Medulla oblongata (tissue), 1 donor: ENCODE measurements around the gene EPHA1.

ENCODE experiments used
- DNase-seq: peaks from one replicate; pipeline ENCODE4 v3.0.0-alpha.2; 2015; ENCODE audit errors: extremely low spot score

The EPHA1 gene

GRCh38 chr7:143374561-143374960 is 34.1 kb downstream of the EPHA1 start:
- DNase-seq = no peak

GRCh38 chr7:143373255-143373794 is 35.3 kb downstream of the EPHA1 start:
- no peak for DNase-seq

- peak; percentile 95 for DNase-seq
Measured at GRCh38 chr7:143372070-143372469, 36.6 kb downstream of the EPHA1 start.

- DNase-seq = no peak
Measured at GRCh38 chr7:143369678-143370651, 38.7 kb downstream of the EPHA1 start.

DNA sequence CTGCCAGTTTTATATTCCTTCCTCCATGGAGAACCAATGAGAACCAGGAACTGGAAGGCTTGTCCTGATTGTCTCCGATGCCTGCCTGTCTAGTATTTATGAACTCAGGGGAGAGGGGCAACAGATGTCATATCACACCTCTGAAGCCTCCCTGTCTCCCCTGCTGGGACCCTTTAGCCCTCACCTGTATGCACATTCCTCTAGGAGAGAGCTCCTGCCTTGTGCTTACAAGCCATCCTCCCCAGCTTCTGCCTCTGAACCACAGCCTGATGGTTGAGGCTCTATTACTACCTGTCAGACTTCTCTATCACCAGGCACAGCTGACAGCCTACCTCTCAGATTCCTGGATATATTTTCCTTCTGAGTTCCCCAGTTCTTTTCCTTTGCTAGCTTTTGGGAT is 40.3 kb downstream of the EPHA1 start:
- DNase-seq = no peak

DNA sequence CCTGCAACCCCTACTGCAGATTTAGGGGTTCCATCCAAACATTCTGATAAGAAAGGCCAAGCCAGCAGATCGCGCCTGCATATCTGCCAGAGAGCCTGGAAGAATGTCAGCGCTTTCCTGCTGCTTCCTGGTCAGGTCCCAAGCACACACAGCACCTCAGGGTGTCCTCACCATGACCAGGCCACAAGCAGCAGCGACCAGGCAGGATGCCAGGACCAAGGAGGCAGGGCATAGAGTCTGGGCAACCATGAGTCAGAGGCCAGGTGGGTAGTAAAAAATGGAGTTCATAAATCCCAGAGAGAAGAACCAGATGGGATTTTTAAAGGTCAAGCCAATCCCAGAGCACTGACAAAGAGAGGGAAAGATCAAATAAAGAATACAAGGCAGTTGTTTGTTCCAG is 40.7 kb downstream of the EPHA1 start:
- no peak for DNase-seq

DNA sequence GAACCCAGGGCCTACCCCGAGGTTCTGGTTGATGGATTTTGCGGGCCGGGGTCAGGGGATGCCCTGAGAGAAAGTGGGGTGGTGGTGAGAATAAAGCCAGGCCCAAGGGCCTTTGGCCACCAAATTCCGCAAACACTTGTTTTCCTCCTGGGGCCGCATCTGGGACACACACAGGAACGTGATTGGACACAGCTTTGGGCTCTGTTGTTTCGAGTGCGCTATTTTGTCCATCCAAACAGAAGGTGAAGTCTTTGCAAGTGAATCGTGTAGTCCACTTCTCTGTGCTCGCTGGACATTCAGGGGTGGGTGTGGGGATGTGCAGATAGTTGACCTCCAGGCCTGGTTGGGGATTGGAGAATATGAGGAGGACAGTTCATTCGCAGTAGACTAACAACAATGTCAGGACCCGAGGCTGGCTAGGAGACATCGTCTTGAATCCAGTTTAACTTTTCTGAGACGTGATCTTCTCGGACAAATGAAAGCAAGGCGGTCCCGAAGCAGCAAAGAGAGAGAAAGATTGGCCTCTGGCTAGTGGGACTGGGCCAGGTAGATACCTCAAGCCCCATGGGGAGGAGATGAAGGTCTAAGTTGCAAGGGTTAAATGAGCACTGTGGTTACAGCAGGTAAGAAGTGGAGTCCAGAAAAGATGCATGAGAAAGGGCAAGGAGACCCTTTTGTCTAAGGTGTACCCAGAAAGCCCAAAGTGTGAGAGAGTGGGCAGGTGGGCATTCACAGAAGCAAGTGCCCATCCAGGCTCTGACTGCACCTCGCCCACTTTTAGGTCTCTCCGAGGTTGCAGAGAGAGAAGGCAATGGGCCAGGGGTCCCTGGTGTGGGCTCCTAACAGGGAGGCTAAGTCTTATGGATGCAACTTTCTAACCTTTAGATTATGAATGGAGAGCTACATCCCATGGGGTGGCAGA is 45.4 kb downstream of the EPHA1 start:
- no peak for DNase-seq

DNA sequence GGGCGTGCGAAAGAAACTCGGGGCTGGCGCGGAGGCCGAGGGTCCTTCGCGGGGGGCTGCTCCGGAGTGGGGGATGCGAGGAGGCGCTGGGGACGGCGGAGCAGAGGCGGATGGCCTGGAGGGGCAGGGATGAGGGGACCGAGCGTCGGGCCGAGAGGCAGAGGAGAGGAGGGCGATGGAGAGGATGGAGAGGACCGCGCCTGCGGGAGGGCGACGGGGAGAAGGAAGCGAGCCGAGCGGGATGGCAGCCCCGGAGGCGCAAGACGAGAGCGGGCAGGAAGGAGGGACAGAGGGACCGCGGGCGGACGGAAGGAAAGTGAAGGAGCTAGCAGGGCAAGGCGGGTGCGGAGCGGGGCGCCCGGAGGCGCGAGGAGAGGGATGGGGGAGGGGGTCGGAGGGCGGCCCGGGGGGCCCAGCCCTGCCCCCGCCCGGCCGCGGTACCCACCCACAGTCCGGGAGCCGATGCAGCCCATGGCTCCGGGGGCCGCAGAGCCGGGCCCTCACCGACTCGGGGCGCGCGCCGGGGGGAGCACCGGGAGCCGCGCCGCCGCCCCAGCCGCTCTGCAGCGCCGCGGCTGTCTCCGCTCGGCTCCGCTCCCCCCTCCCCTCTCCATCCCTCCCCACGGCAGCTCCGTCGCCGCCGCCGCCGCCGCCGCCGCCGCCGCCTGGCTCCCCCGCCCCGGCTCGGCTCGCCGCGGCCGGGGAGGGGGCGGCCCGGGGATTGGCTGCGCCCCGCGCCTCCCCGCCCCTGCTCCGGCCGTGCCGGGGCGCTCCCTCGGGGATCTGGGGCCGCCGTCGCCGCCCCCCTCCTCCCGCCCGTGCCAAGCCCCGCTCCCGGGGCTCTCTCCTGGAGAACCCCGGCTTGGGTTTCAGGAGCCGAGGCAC is 46.3 kb downstream of the EPHA1 start, which contains the start of gene FAM131B:
Gene FAM131B (minus strand): TSS at position 583 of the 885 bp plus-strand sequence. CDS start 110 bp downstream, at position 473.
- DNase-seq = peak; percentile 47

- no peak for DNase-seq
Measured at GRCh38 chr7:143361552-143362130, 47.0 kb downstream of the EPHA1 start.

- DNase-seq = peak; percentile 51
Measured at GRCh38 chr7:143360788-143361551, 47.7 kb downstream of the EPHA1 start.

DNA sequence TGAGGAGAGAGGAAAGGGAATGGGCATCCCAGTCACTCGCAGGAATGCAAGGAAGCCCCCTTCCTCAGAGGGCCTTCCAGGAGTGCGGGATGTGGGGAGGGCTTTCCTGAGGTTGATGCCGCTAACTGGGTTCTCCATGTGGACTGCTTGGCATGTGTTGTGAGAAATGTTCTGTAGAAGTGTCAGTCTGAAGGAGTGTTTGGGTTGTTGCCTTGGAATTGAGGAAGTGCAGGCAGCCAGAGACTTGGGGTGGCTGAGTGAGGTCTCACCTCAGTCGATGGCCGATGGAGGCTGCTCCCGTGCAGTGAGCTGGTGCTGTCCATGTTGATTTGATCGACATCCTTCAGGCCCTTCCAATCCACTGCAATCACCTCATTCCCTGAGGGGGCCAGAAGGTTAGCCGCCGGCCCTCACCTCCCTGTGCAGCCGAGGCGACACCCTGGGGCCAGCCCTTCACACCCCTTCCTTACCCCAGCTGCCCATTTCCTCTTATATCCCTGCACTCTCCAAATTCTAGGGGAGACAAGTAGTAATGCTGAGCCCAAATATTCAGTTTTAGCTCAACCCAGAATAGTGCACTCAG is 48.8 kb downstream of the EPHA1 start:
- DNase-seq = no peak

GRCh38 chr7:143358626-143359025 is 50.0 kb downstream of the EPHA1 start:
- no peak for DNase-seq

DNA sequence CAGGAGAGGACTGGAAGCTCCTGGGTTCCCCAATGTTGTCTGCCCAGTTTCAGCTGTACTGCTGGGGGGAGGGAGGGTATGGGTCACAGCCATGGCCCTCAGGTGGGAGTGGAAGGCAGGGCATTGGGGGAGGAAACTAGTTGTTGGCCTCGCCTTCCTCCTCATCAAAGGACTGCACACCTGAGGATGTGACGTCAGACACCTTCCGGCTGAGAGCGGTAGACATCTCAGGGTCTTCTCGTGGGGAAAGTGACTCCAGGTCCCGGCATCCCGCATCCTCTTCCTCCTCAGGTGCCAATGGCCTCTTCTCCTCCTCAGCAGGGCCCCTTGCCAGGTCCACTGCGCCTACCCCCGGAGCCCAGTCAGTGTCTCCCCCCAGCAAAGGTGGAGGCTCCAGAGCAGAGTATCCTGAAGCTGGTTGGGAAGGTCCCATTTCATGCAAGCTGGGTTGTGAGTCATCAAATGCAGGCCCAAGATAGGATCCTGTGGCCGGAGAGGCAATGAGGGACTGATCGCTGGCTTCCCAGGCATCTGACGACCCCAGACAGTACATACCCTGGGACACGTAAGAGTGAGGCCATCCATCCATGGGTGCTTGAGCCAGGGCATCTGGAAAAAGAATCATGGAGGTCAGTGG is 52.1 kb downstream of the EPHA1 start:
- DNase-seq = no peak

GRCh38 chr7:143355450-143356385 is 52.9 kb downstream of the EPHA1 start:
- no peak for DNase-seq

DNA sequence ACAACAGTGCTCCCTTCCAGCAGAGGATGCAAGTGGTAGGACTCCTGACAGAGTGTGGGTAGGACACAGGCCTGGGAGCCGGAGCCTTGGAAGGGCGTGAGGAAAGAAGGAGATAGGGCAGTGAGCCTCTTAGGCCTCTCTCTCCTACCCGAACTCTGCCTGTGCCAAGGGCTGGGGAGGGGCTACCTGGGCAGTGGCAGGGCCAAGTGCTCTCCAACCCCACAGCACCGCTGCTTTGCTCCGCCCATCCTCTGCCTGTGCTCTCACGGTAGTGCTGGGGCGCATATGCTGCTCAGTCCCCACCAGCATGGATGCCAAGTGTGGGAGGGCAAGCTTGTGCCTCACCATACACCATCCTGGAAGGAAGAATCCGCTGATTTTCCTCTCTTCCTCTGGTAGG is 53.7 kb downstream of the EPHA1 start:
- no peak for DNase-seq

GRCh38 chr7:143354376-143354775 is 54.3 kb downstream of the EPHA1 start:
- DNase-seq = no peak

DNA sequence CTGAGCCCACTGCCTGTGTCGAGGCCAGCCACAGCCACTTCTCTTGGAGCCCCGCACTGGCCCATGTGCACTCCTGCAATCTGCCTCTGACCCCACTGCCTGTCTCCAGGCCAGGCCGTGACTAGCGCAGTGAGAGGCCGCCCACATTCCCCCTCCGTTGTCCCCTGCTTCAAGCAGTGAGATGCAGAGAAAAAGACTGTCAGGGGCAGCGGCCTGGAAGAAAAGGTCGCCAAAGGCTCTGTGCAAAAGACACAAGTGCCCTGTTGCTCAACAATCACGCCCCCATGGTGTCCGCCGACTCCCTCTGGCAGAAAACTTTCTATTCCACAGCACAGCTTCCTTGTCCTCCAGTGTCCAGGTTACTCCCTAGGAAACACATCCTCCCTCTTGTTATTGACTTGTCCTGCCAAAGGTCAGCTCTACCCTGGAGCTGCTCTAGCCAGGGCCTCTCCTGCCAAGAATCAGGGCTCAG is 56.1 kb downstream of the EPHA1 start:
- DNase-seq = no peak

DNA sequence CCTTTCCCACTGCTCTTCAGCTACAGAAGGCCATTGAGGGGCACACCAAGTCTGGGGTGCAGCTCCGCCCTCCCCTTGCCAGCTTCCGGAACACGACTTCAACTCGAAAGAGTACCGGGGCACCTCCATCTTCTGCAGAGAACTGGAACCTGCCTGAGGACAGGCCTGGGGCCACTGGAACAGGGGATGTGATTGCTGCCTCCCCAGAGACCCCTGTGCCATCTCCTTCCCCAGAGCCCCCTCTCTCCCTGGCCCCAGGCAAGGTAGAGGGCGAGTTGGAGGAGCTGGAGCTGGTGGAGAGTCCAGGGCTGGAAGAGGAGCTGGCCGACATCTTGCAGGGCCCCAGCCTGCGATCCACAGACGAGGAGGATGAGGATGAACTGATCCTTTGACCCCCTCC is 57.1 kb downstream of the EPHA1 start:
- no peak for DNase-seq
